B cell (primary cell): ENCODE measurements around the gene NFKBIB.

Experiments
- CTCF ChIP-seq: fragments of 200-600 bp; IDR thresholded peaks from one replicate; pipeline ENCODE4 v1.8.0; 2022; ENCODE audit warnings: antibody characterized with exemption, mild to moderate bottlenecking
- EZH2 ChIP-seq: IDR thresholded peaks from 2 replicates; pipeline ENCODE4 v1.6.1; 2012; ENCODE audit warnings: borderline replicate concordance, low read depth, mild to moderate bottlenecking, moderate library complexity, low read length; ENCODE audit not compliant: insufficient read depth, poor library complexity, severe bottlenecking

DNA sequence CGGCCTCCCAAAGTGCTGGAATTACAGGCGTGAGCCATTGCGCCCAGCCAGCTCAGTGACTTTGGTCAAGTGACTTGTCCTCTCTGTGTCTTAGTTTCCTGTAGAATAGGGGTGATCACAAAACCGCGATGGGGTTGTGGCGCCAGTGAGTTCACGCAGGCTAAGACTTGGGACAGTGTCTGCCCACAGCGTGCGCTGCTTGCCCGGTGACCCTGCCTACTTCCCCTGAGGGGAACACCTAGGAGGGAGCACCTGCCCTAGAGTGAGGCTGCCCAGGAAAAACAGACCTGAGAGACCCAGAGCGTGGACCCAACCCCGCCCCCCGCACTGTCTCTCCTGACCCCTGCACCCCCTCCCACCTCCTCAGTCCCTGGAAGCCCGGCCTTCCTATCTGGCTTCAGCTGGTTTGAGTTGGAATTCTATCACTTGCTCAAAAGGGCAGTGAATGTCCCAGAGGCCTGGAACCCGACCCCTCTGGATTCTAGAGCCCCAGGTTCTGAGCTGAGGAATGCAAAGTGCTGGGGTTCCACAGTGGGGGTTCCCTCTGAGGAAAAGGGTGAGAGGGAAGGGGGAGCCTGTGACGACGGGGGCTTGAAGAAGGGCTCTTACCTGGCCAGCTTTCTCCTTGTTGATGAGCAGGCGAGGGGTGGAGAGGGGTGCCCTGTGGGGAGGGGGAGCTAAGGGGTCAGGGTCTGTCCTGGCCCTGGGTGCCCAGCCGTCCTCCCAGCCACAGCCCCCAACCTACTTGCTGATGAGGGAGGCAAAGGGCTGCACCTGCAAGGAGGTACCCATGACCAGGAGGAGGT is 19.5 kb upstream of the NFKBIB start:
- TF ChIP-seq CTCF (no peak), EZH2 (no peak)
